GM12878 (cell line): ENCODE results near the gene RIPOR3. TPM values are rescaled to one million over a fixed set of nuclear protein-coding genes. Genes with fewer than 3 reads are reported as not detected.

ENCODE experiments used
- ATAC-seq: fragments of 200-7000 bp; cut with Tn5 transposase; 3 replicates; pipeline ENCODE4 v1.9.1; 2020; ENCODE audit warnings: mild to moderate bottlenecking, moderate library complexity
- BruUV-seq: library from RNA; stranded (reverse); fragments of 400-500 nt; replicated peaks from 2 replicates; lab custom pipeline; 2021; lab: Mats Ljungman, UMichigan
- CTCF ChIA-PET: fragments of 300-600 bp; sonication (Branson Sonifier 250); formaldehyde crosslinking; extraction: SDS; loops from one replicate; lab custom pipeline; 2021; ENCODE audit warnings: inconsistent platforms; lab: Yijun Ruan, JAX
- POLR2A ChIA-PET: fragments of 350-600 bp; formaldehyde crosslinking; extraction: SDS; loops from one replicate; lab custom pipeline; 2021; ENCODE audit warnings: inconsistent platforms; lab: Charles Lee
- RAD21 ChIA-PET: fragments of 300-600 bp; sonication (Branson Sonifier 250); formaldehyde crosslinking; loops from one replicate; lab custom pipeline; 2023; ENCODE audit warnings: antibody characterized with exemption; ENCODE audit not compliant: unreplicated experiment; lab: Charles Lee
- SMC1A ChIA-PET: fragments of 300-600 bp; sonication (Branson Sonifier 250); formaldehyde crosslinking; loops from one replicate; lab custom pipeline; 2023; ENCODE audit not compliant: unreplicated experiment, uncharacterized antibody; lab: Charles Lee
- DNase-seq: peaks from one replicate; pipeline ENCODE4 v3.0.0-alpha.2; 2011; ENCODE audit warnings: low read depth, low spot score
- FAIRE-seq: peaks from 3 replicates; lab custom pipeline; 2011; peaks lifted over from hg19 to GRCh38; lab: Jason Lieb, UNC
- H2AFZ ChIP-seq: 2 replicates; pipeline ENCODE4 v1.6.0; 2011; ENCODE audit warnings: low read depth, low read length, control low read depth; ENCODE audit not compliant: control insufficient read depth
- H3K27ac ChIP-seq: 2 replicates; pipeline ENCODE4 v1.5.1; 2011; ENCODE audit warnings: control low read depth; ENCODE audit not compliant: control insufficient read depth, insufficient read depth
- H3K27me3 ChIP-seq, 2 experiments: replicated peaks in 1 of 2; 2 replicates each; pipeline versions ENCODE4 v1.6.0 to v1.6.1; 2011; ENCODE audit warnings: low read length in 1 of 2; ENCODE audit not compliant: control insufficient read depth in 2 of 2, insufficient read depth in 2 of 2
- H3K36me3 ChIP-seq, 2 experiments: 2 replicates each; pipeline ENCODE4 v1.5.1; 2011; ENCODE audit warnings: low read length in 1 of 2; ENCODE audit not compliant: control insufficient read depth in 2 of 2, insufficient read depth in 2 of 2
- H3K4me1 ChIP-seq: 2 replicates; pipeline ENCODE4 v1.6.1; 2011; ENCODE audit warnings: mild to moderate bottlenecking, low read length, moderate library complexity, mixed read lengths; ENCODE audit not compliant: control insufficient read depth, insufficient read depth
- H3K4me2 ChIP-seq: 2 replicates; pipeline ENCODE4 v1.6.0; 2011; ENCODE audit warnings: control low read depth; ENCODE audit not compliant: control insufficient read depth, insufficient read depth
- H3K4me3 ChIP-seq: fragments of 200-600 bp; sonication (generic); 2 replicates; pipeline ENCODE4 v1.5.1; 2016
- H3K79me2 ChIP-seq: 2 replicates; pipeline ENCODE4 v1.6.0; 2011; ENCODE audit warnings: low read length; ENCODE audit not compliant: control insufficient read depth, insufficient read depth
- H3K9ac ChIP-seq: 2 replicates; pipeline ENCODE4 v1.8.0; 2011; ENCODE audit warnings: low read length, control low read depth, mixed read lengths; ENCODE audit not compliant: control insufficient read depth, insufficient read depth
- H3K9me3 ChIP-seq: replicated peaks from 3 replicates; pipeline ENCODE4 v1.5.1; 2011; ENCODE audit warnings: mild to moderate bottlenecking, low read length; ENCODE audit not compliant: control insufficient read depth, insufficient read depth
- H4K20me1 ChIP-seq: 2 replicates; pipeline ENCODE4 v1.6.0; 2011; ENCODE audit not compliant: control insufficient read depth, insufficient read depth
- ATF7 ChIP-seq: fragments of 450-650 bp; IDR thresholded peaks from 2 replicates; pipeline ENCODE4 v1.6.1; 2016; ENCODE audit warnings: low read depth, mild to moderate bottlenecking
- MTA3 ChIP-seq: IDR thresholded peaks from 2 replicates; pipeline ENCODE4 v1.6.1; 2012; ENCODE audit warnings: low read length, inconsistent platforms, borderline replicate concordance
- NRF1 ChIP-seq: conservative IDR thresholded peaks from 2 replicates; pipeline ENCODE4 v1.6.1; 2011; ENCODE audit warnings: mild to moderate bottlenecking, low read depth, low read length, improper control_type of control experiment
- RFX5 ChIP-seq: IDR thresholded peaks from 2 replicates; pipeline ENCODE4 v1.6.1; 2011; ENCODE audit warnings: low read depth, low read length, improper control_type of control experiment
- SMAD1 ChIP-seq: fragments of 450-650 bp; IDR thresholded peaks from 2 replicates; pipeline ENCODE4 v1.6.1; 2018; ENCODE audit warnings: mild to moderate bottlenecking, low read depth; ENCODE audit not compliant: partially characterized antibody
- SPI1 ChIP-seq: IDR thresholded peaks from 2 replicates; pipeline ENCODE4 v1.6.1; 2011; ENCODE audit warnings: low read depth, mild to moderate bottlenecking, low read length, moderate library complexity, borderline replicate concordance; ENCODE audit not compliant: insufficient read depth
- STAT3 ChIP-seq: IDR thresholded peaks from 2 replicates; pipeline ENCODE4 v1.6.1; 2011; ENCODE audit warnings: low read depth, low read length, improper control_type of control experiment
- ZNF217 ChIP-seq: fragments of 450-650 bp; IDR thresholded peaks from 2 replicates; pipeline ENCODE4 v1.6.1; 2017; ENCODE audit warnings: antibody characterized with exemption, mild to moderate bottlenecking
- ZSCAN29 ChIP-seq: fragments of 450-650 bp; IDR thresholded peaks from 2 replicates; pipeline ENCODE4 v1.6.1; 2017; ENCODE audit warnings: mild to moderate bottlenecking, moderate library complexity
- WGBS: methylation state at CpG from one replicate; pipeline ENCODE4 v1.1.6; 2016; ENCODE audit warnings: low lambda C conversion rate; ENCODE audit not compliant: insufficient replicate concordance, insufficient coverage; ENCODE audit errors: missing lambda C conversion rate; 5-methylcytosine and 5-hydroxymethylcytosine counted together
- in situ Hi-C: fragments of 300-500 bp; cut with MboI; formaldehyde crosslinking; loops from 9 replicates; pipeline ENCODE4 v1.14.3; 2018; ENCODE audit warnings: mixed read lengths
- intact Hi-C: fragments of 100-400 bp; cut with micrococcal nuclease; formaldehyde crosslinking; loops from one replicate; pipeline ENCODE4 v1.14.2; 2022; ENCODE audit not compliant: unreplicated experiment
- polyA plus RNA-seq, 11 experiments: library from polyadenylated mRNA; depleted of rRNA in 4 of 11; unstranded in 6 of 11; stranded (reverse) in 5 of 11; fragments of >200 nt; fragmentation: Nextera tagmentation in 4 of 11; fragmentation: Illumina TruSeq in 1 of 11; extraction: Ambion mirVana in 4 of 11; extraction: Trizol in 1 of 11; gene quantifications; 1 replicate in 1 of 11; 2 replicates in 10 of 11; pipeline versions ENCODE4 v1.2.1 to v1.2.3, GENCODE V29; 2011 to 2016; ENCODE audit warnings: inconsistent platforms in 2 of 11, missing spikeins in 2 of 11, low read depth in 1 of 11
- total RNA-seq, 4 experiments: library from RNA; depleted of rRNA in 3 of 4; stranded (reverse); fragments of >200 nt in 3 of 4; fragmentation: Illumina TruSeq in 1 of 4; extraction: Trizol in 1 of 4; gene quantifications; 2 replicates each; pipeline versions ENCODE4 v1.2.1 to v1.2.3, GENCODE V29; 2013 to 2021
- TF ChIP-seq, protein P1 (sequence below): fragments of 450-650 bp; IDR thresholded peaks from 2 replicates; pipeline ENCODE4 v1.6.1; 2016; ENCODE audit warnings: mild to moderate bottlenecking
- TF ChIP-seq, protein P2 (sequence below): fragments of 450-650 bp; IDR thresholded peaks from 2 replicates; pipeline ENCODE4 v1.6.1; 2014; ENCODE audit warnings: mild to moderate bottlenecking
- TF ChIP-seq, protein P3 (sequence below): IDR thresholded peaks from 2 replicates; pipeline ENCODE4 v1.6.1; 2011; ENCODE audit warnings: low read depth, mild to moderate bottlenecking, low read length, moderate library complexity, borderline replicate concordance; ENCODE audit errors: extremely low read depth

The RIPOR3 gene
- total and polyA plus RNA-seq, 10 of the 15 experiments (the other 5 are each of a cell fraction or from before 2014, with no cell fraction given), result 0.04 to 0.55 (median 0.12) TPM; not detected in 6

DNA sequence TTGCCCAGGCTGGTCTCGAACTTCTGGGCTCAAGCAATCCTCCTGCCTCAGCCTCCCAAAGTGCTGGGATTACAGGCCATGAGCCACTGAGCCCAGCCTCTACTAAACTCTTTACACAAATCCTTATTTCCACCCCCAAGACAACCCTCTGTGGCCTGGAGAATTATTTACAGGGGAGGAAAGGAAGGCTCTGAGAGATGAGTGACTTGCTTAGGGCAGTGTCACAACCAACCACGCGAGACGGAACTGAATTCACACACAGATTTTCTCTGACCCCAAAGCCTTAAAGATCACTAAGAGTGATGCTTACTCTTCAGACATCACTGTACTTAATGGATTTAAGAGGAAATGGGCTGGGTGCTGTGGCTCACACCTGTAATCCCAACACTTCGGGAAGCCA, 86.2 kb downstream of the RIPOR3 start:
- no peaks in the 10 kb centered on the region for H4K20me1 ChIP-seq
- RAD21 ChIA-PET, result no interaction called here
- no peak overlapping the region for H3K4me3 ChIP-seq
- no TSS peak for BruUV-seq
- SMC1A ChIA-PET, result interaction anchor here (1.3 kb wide), 1 partner anchor 56 kb away, joined by 3 read pairs; no protein-coding TSS in a partner anchor
- DNase-seq, result no peak
- H3K4me2 ChIP-seq, result no peak overlapping the region
- CTCF ChIA-PET, result interaction anchor here (1.1 kb wide), 1 partner anchor 17 kb away, joined by 3 read pairs; no protein-coding TSS in a partner anchor
- TF ChIP-seq ZSCAN29 (no peak), SPI1 (no peak), ATF7 (no peak), MTA3 (no peak), NRF1 (no peak), STAT3 (no peak), RFX5 (no peak), SMAD1 (no peak), ZNF217 (no peak)
- TF ChIP-seq, protein P1, sequence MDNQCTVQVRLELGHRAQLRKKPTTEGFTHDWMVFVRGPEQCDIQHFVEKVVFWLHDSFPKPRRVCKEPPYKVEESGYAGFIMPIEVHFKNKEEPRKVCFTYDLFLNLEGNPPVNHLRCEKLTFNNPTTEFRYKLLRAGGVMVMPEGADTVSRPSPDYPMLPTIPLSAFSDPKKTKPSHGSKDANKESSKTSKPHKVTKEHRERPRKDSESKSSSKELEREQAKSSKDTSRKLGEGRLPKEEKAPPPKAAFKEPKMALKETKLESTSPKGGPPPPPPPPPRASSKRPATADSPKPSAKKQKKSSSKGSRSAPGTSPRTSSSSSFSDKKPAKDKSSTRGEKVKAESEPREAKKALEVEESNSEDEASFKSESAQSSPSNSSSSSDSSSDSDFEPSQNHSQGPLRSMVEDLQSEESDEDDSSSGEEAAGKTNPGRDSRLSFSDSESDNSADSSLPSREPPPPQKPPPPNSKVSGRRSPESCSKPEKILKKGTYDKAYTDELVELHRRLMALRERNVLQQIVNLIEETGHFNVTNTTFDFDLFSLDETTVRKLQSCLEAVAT, result no peak
- TF ChIP-seq, protein P2, sequence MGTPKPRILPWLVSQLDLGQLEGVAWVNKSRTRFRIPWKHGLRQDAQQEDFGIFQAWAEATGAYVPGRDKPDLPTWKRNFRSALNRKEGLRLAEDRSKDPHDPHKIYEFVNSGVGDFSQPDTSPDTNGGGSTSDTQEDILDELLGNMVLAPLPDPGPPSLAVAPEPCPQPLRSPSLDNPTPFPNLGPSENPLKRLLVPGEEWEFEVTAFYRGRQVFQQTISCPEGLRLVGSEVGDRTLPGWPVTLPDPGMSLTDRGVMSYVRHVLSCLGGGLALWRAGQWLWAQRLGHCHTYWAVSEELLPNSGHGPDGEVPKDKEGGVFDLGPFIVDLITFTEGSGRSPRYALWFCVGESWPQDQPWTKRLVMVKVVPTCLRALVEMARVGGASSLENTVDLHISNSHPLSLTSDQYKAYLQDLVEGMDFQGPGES, result no peak
- TF ChIP-seq, protein P3, sequence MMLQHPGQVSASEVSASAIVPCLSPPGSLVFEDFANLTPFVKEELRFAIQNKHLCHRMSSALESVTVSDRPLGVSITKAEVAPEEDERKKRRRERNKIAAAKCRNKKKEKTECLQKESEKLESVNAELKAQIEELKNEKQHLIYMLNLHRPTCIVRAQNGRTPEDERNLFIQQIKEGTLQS, result no peak
- TF ChIP-seq, all 136 proteins: peak for 0
- H3K9me3 ChIP-seq, result no peaks in the 10 kb centered on the region; the same call in 2 of the 3 replicates
- POLR2A ChIA-PET, result interaction anchor here (0.7 kb wide), 1 partner anchor 56 kb away, joined by 4 read pairs; no protein-coding TSS in a partner anchor
- peaks cover 8% of the 10 kb centered on the region; the same call in 1 of the 2 replicates for H3K4me1 ChIP-seq
- 66% methylated on average over 5 of the region's 5 CpGs for WGBS
- H3K27me3 ChIP-seq, result no peaks in the 10 kb centered on the region; a peak in 1 of 4 replicates
- H3K9ac ChIP-seq, result no peak overlapping the region
- no peak overlapping the region for H2AFZ ChIP-seq
- intact Hi-C loops, result no loop called here
- no peaks in the 10 kb centered on the region for H3K36me3 ChIP-seq
- no peaks in the 10 kb centered on the region for H3K79me2 ChIP-seq
- in situ Hi-C loops, result no loop called here
- H3K27ac ChIP-seq, result no peak overlapping the region
- ATAC-seq, result no peak
- no peak for FAIRE-seq
